HepG2 (cell line): ENCODE results near the gene INTS3. TPM values are rescaled to one million over a fixed set of nuclear protein-coding genes. Genes with fewer than 3 reads are reported as not detected.

Source experiments
- FOXO4 ChIP-seq: sonication (generic); formaldehyde crosslinking; conservative IDR thresholded peaks from 2 replicates; pipeline ENCODE4 v1.8.1; 2023; ENCODE audit warnings: missing genetic modification reagents
- HMGXB4 ChIP-seq, 2 experiments: sonication (generic) in 1 of 2; formaldehyde crosslinking in 1 of 2; IDR thresholded peaks; 2 replicates each; pipeline versions ENCODE4 v1.4.0 to v1.6.1; 2018 to 2020; ENCODE audit warnings: missing genetic modification reagents in 2 of 2, borderline replicate concordance in 1 of 2, low read depth in 1 of 2, mild to moderate bottlenecking in 1 of 2, missing biosample characterization in 1 of 2
- HNF1B ChIP-seq: sonication (generic); formaldehyde crosslinking; IDR thresholded peaks from 2 replicates; pipeline ENCODE4 v1.5.1; 2020; ENCODE audit warnings: mild to moderate bottlenecking, moderate library complexity, missing genetic modification reagents
- NONO ChIP-seq, 2 experiments: fragments of 450-650 bp in 1 of 2; sonication (generic) in 1 of 2; formaldehyde crosslinking in 1 of 2; IDR thresholded peaks in 1 of 2; conservative IDR thresholded peaks in 1 of 2; 2 replicates each; pipeline versions ENCODE4 v1.6.1 to v1.8.0; 2017 to 2022; ENCODE audit warnings: mild to moderate bottlenecking in 1 of 2, missing genetic modification reagents in 1 of 2, moderate library complexity in 1 of 2
- ZFP36L2 ChIP-seq: sonication (generic); formaldehyde crosslinking; IDR thresholded peaks from 2 replicates; pipeline ENCODE4 v1.4.0; 2020; ENCODE audit warnings: missing genetic modification reagents
- ZFP91 ChIP-seq: sonication (generic); formaldehyde crosslinking; IDR thresholded peaks from 2 replicates; pipeline ENCODE4 v1.9.0; 2022; ENCODE audit warnings: missing genetic modification reagents, mild to moderate bottlenecking, borderline replicate concordance
- ZNF12 ChIP-seq: sonication (generic); formaldehyde crosslinking; IDR thresholded peaks from 2 replicates; pipeline ENCODE4 v1.5.0; 2020; ENCODE audit warnings: missing genetic modification reagents
- ZNF407 ChIP-seq: sonication (generic); formaldehyde crosslinking; IDR thresholded peaks from one replicate; pipeline ENCODE4 v1.5.1; 2020; ENCODE audit warnings: mild to moderate bottlenecking, missing genetic modification reagents; ENCODE audit errors: not compliant biosample characterization
- ZNF616 ChIP-seq: sonication (generic); formaldehyde crosslinking; IDR thresholded peaks from 2 replicates; pipeline ENCODE4 v1.5.0; 2020; ENCODE audit warnings: low read depth, mild to moderate bottlenecking, missing genetic modification reagents
- polyA plus RNA-seq, 8 experiments: library from polyadenylated mRNA; depleted of rRNA in 3 of 8; stranded (reverse) in 7 of 8; unstranded in 1 of 8; fragments of >200 nt; fragmentation: Illumina TruSeq in 4 of 8; extraction: Trizol in 4 of 8; gene quantifications; 2 replicates each; pipeline versions ENCODE4 v1.2.1 to v1.2.3, GENCODE V29; 2011 to 2016; ENCODE audit warnings: low read depth in 4 of 8, missing spikeins in 1 of 8, mixed read lengths in 1 of 8; ENCODE audit not compliant: insufficient read depth in 1 of 8
- total RNA-seq, 5 experiments: library from RNA; depleted of rRNA; stranded (reverse); fragments of >200 nt; fragmentation: Illumina TruSeq; extraction: Trizol; gene quantifications; 2 replicates each; pipeline ENCODE4 v1.2.3, GENCODE V29; 2016; ENCODE audit warnings: low read depth in 1 of 5

INTS3 gene
- total and polyA plus RNA-seq, 2 of the 13 experiments (the other 11 are each of a cell fraction or from before 2014, with no cell fraction given), result 17.2 to 27.2 TPM

GRCh38 chr1:153678519-153679336 is 49.1 kb upstream of the INTS3 start, which contains the start of gene NPR1 (continued):
- peak; percentile 72; the same call in 1 of the 2 replicates for TF ChIP-seq ZFP91 (CRISPR knock-in tag)
- no peak for TF ChIP-seq NONO (IDR thresholded peaks at IDR 0.05)
- TF ChIP-seq NONO (CRISPR knock-in tag; conservative IDR thresholded peaks at IDR 0.05), result peak; percentile 45; the same call in 1 of the 2 replicates
- TF ChIP-seq ZNF616 (CRISPR knock-in tag), result no peak
- no peak for TF ChIP-seq ZNF407 (CRISPR knock-in tag)
- TF ChIP-seq HMGXB4 (CRISPR knock-in tag; IDR thresholded peaks at IDR 0.05; ENCODE audit: borderline replicate concordance in 1 of 2, low read depth in 1 of 2), result 0 out of 4 replicates have a peak, but pooled peaks of 1 of the 2 experiments have one; percentile 13
- TF ChIP-seq ZFP36L2 (CRISPR knock-in tag), result no peak
- TF ChIP-seq FOXO4 (CRISPR knock-in tag), result 0 out of 2 replicates have a peak, but pooled peaks have one; percentile 33
- no peak for TF ChIP-seq ZNF12 (CRISPR knock-in tag)
- TF ChIP-seq HNF1B (CRISPR knock-in tag), result no peak
